ENCODE results near the gene SIK2. TPM values are rescaled to one million over a fixed set of nuclear protein-coding genes. Genes with fewer than 3 reads are reported as not detected.

Gene SIK2
- total and polyA plus RNA-seq, 9 of the 15 experiments (the other 6 are each of a cell fraction or from before 2014, with no cell fraction given): 0.74 to 11.6 (median 3.8) TPM

DNA sequence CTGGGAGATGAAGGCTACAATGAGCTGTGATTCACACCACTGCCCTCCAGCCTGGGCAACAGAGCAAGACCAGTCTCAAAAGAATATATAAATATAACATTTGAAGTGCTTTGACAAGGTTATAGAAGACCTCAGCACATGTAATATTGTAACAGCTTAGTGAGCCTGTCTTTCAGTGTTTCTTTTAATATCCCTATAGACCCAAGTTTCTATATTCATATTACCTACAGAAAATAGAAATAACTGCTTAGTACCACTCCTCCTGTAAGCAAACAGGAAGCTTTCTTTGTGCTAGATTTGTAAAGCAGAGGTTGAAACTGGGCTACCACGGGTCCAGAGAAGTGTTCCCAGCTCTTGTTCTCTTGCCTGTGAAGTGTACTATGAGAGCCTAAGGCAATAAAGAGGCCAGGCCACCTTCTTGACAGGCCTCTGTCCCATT is 95.7 kb downstream of the SIK2 start (continued):
- TF ChIP-seq SLC30A9 (CRISPR knock-in tag; IDR thresholded peaks at IDR 0.05): no peak
- no peak for TF ChIP-seq XRCC5 (IDR thresholded peaks at IDR 0.05; ENCODE audit: low read depth, low read length)
- no peak for TF ChIP-seq TCF7L2 (IDR thresholded peaks at IDR 0.05; ENCODE audit: low read depth, low read length)
- no peak for TF ChIP-seq RHOXF2B (CRISPR knock-in tag; conservative IDR thresholded peaks at IDR 0.05)
- TF ChIP-seq STAT5B (CRISPR knock-in tag; IDR thresholded peaks at IDR 0.05): no peak
- TF ChIP-seq U2AF1 (optimal IDR thresholded peaks at IDR 0.05; ENCODE audit: low read depth, low read length): no peak
- TF ChIP-seq, protein P1, sequence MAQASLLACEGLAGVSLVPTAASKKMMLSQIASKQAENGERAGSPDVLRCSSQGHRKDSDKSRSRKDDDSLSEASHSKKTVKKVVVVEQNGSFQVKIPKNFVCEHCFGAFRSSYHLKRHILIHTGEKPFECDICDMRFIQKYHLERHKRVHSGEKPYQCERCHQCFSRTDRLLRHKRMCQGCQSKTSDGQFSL (CRISPR knock-in tag; IDR thresholded peaks at IDR 0.05): no peak
- TF ChIP-seq, protein P1 (tag; IDR thresholded peaks at IDR 0.05): no peak
- no peak for TF ChIP-seq BRF1 (IDR thresholded peaks at IDR 0.05; ENCODE audit: borderline replicate concordance, extremely low read depth, insufficient read length)

DNA sequence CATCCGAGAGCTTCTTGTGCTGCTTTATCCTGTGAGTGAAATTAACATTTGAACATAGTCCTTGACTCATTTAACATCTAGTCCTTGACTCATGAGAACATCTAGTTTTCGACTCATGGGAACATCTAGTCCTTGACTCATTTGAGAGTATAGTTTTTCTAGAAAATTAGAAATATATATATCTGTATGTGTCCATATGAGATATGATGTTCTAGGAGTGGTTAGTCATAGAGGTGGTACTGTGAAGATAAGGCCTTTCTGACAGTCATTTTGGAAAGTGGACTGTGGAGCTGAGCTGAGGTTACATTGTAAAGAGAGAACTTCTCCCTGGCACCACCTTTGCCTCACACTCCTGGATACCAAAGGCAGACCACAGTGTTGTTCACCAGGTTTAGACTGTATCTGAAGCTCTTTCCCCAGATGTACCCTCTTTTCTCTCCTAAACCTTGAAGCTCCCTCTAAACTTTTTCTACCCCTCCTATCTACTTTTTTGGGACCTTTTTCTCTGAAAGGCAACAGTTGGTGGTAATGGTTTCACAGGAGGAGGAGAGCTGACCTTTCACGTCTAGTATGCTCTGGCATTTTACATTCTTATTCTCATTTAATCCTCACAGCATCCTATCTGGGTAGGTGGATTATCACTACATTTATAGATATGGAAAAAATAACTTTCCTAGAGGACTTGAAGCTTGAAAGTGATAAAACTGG is 96.8 kb downstream of the SIK2 start:
- Histone ChIP-seq H3K9me1 (ENCODE audit: control insufficient read depth, insufficient read depth, low read length) (no peaks in the 10 kb centered on the region), H3K4me1 (replicated peaks in 1 of 2; ENCODE audit: control insufficient read depth in 2 of 2, insufficient read depth in 2 of 2, low read length in 2 of 2) (peaks cover 10 to 31% of the 10 kb centered on the region in 2 experiments; a peak in 4 of 5 replicates), H3K9ac (ENCODE audit: insufficient read depth in 1 of 2, low read depth in 2 of 2, low read length in 2 of 2) (peak overlapping the region in 1 of 2 experiments; percentile 51; a peak in 2 of 4 replicates), H3K36me3 (ENCODE audit: control insufficient read depth, insufficient read depth, low read length) (peaks cover 12% of the 10 kb centered on the region; the same call in 2 of the 3 replicates), H3K4me2 (ENCODE audit: insufficient read depth, low read length) (peak overlapping the region; percentile 61), H3K4me3 (no peak overlapping the region), H3K9me3 (replicated peaks; ENCODE audit: control insufficient read depth, insufficient read depth, low read depth, low read length) (no peaks in the 10 kb centered on the region), H3K27me3 (ENCODE audit: control insufficient read depth in 2 of 2, insufficient read depth in 2 of 2, low read length in 2 of 2) (no peaks in the 10 kb centered on the region), H3K79me2 (ENCODE audit: control insufficient read depth, insufficient read depth, low read length) (peaks cover 8% of the 10 kb centered on the region; the same call in 2 of the 3 replicates), H2AFZ (ENCODE audit: low read depth, low read length) (peak overlapping the region; percentile 52), H4K20me1 (replicated peaks; ENCODE audit: control insufficient read depth, insufficient read depth, low read length) (no peaks in the 10 kb centered on the region), H3K27ac (ENCODE audit: extremely low read depth, low read depth, low read length) (peak overlapping the region; percentile 71)
- CTCF ChIA-PET (ENCODE audit: low intra/inter-chr PET ratio): no interaction called here
- BruUV-seq (replicated peaks): no TSS peak
- peak; percentile 91 for ATAC-seq
- FAIRE-seq: peak; percentile 80
- DNase-seq (ENCODE audit: extremely low read depth in 1 of 4, low spot score in 3 of 4): peak; percentile 34 to 84 (median 66)
- POLR2A ChIA-PET: interaction anchor here (0.7 to 1.7 kb wide), 10 partner anchors 9 to 239 kb away, joined by 3 to 6 read pairs (median 4); partner anchors contain the start of gene PPP2R1B
- 22% methylated on average over 3 of the region's 3 CpGs for WGBS (ENCODE audit: insufficient coverage, low coverage, missing lambda C conversion rate)
- intact Hi-C loops (cut with micrococcal nuclease): loop anchor here (5.0 kb wide), 1 partner anchor 97 kb away; the partner anchor contains the start of gene SIK2
- in situ Hi-C loops (cut with MboI): no loop called here
- TF ChIP-seq, protein P2, sequence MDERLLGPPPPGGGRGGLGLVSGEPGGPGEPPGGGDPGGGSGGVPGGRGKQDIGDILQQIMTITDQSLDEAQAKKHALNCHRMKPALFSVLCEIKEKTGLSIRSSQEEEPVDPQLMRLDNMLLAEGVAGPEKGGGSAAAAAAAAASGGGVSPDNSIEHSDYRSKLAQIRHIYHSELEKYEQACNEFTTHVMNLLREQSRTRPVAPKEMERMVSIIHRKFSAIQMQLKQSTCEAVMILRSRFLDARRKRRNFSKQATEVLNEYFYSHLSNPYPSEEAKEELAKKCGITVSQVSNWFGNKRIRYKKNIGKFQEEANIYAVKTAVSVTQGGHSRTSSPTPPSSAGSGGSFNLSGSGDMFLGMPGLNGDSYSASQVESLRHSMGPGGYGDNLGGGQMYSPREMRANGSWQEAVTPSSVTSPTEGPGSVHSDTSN (CRISPR knock-in tag; IDR thresholded peaks at IDR 0.05; ENCODE audit: low read depth): no peak
- TF ChIP-seq, protein P2 (tag; conservative IDR thresholded peaks at IDR 0.05; ENCODE audit: low read depth): peak; percentile 35; the same call in 1 of the 2 replicates
